Right atrium auricular region (tissue), 2 donors: ENCODE results near the gene TNNI3K. TPM values are rescaled to one million over a fixed set of nuclear protein-coding genes. Genes with fewer than 3 reads are reported as not detected.

Experiments
- DNase-seq: peaks from one replicate; pipeline ENCODE4 v3.0.0-alpha.2; 2019; ENCODE audit warnings: low spot score
- H3K27ac ChIP-seq, 2 donors: fragments of 200-600 bp; sonication (generic); 1 replicate in 1 of 2; 2 replicates in 1 of 2; pipeline ENCODE4 v1.5.1; 2016 to 2019
- H3K27me3 ChIP-seq, 2 donors: fragments of 200-600 bp; sonication (generic); one replicate each; pipeline versions ENCODE4 v1.5.1 to v1.6.0; 2017 to 2019
- H3K36me3 ChIP-seq: fragments of 200-600 bp; sonication (generic); one replicate; pipeline ENCODE4 v1.5.1; 2016
- H3K4me1 ChIP-seq, 2 donors: fragments of 200-600 bp; sonication (generic); one replicate each; pipeline versions ENCODE4 v1.5.1 to v1.6.0; 2017 to 2019
- H3K4me3 ChIP-seq, 2 donors: fragments of 200-600 bp; sonication (generic); 1 replicate in 1 of 2; 2 replicates in 1 of 2; pipeline ENCODE4 v1.5.1; 2017 to 2019; ENCODE audit warnings: mild to moderate bottlenecking in 1 of 2, moderate library complexity in 1 of 2
- H3K9me3 ChIP-seq, 2 donors: fragments of 200-600 bp; sonication (generic); one replicate each; pipeline ENCODE4 v1.5.1; 2019
- CTCF ChIP-seq, 2 donors: fragments of 200-600 bp; sonication (generic); IDR thresholded peaks; one replicate each; pipeline ENCODE4 v1.5.1; 2019; ENCODE audit warnings: antibody characterized with exemption in 2 of 2
- total RNA-seq, 2 donors: library from RNA; depleted of rRNA; stranded (reverse); fragments of >200 nt; gene quantifications; one replicate each; pipeline ENCODE4 v1.1.0, GENCODE V29; 2016

Gene TNNI3K
- total RNA-seq, 2 donors from 2014 or later = 14.6 to 18.3 TPM

- no peaks in the 10 kb centered on the region for H3K27me3 ChIP-seq
- no peaks in the 10 kb centered on the region for H3K4me1 ChIP-seq
- H3K9me3 ChIP-seq = no peaks in the 10 kb centered on the region
- peak; percentile 42 to 75 for TF ChIP-seq CTCF (IDR thresholded peaks at IDR 0.05)
- H3K4me3 ChIP-seq = no peak overlapping the region
- H3K36me3 ChIP-seq = no peaks in the 10 kb centered on the region
- DNase-seq = no peak
- H3K27ac ChIP-seq = no peak overlapping the region
Observed at GRCh38 chr1:74504125-74504932, 269.1 kb downstream of the TNNI3K start.

DNA sequence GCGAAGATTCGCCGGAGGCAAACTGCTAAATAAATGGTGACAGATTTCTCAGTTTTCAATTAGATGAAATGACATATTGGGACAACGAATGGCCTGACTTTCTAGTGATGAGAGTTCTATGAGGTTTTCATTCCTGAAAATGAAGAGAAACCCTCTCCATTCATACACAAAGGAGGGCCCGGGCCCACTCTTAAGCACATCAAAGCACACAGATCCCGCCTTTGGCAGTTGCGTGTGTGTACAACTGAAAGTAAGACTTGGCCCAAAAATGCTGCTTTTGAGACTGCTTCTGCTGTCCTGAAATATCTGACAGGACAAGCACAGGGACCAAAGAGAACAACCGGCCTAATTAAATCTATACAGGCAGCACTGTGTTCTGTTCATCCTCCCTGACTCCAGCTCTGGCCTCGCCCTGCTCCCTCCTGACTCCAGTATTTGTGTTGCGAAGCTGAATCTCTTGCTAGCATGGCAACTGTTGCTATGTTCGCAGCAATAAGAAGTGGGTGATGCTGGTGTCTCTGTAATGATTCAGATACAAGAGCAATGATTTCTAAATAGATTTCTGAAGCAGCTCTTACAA, 269.8 kb downstream of the TNNI3K start:
- Histone ChIP-seq H3K9me3 (no peaks in the 10 kb centered on the region), H3K27me3 (no peaks in the 10 kb centered on the region), H3K4me1 (no peaks in the 10 kb centered on the region), H3K27ac (no peak overlapping the region), H3K36me3 (no peaks in the 10 kb centered on the region), H3K4me3 (no peak overlapping the region)
- TF ChIP-seq CTCF (IDR thresholded peaks at IDR 0.05) = no peak
- no peak for DNase-seq

- Histone ChIP-seq H3K9me3 (no peaks in the 10 kb centered on the region), H3K27ac (no peak overlapping the region), H3K27me3 (no peaks in the 10 kb centered on the region), H3K36me3 (no peaks in the 10 kb centered on the region), H3K4me3 (no peak overlapping the region), H3K4me1 (no peaks in the 10 kb centered on the region)
- DNase-seq = no peak
- TF ChIP-seq CTCF (IDR thresholded peaks at IDR 0.05) = no peak
Observed at GRCh38 chr1:74505928-74506710, 270.9 kb downstream of the TNNI3K start.

DNA sequence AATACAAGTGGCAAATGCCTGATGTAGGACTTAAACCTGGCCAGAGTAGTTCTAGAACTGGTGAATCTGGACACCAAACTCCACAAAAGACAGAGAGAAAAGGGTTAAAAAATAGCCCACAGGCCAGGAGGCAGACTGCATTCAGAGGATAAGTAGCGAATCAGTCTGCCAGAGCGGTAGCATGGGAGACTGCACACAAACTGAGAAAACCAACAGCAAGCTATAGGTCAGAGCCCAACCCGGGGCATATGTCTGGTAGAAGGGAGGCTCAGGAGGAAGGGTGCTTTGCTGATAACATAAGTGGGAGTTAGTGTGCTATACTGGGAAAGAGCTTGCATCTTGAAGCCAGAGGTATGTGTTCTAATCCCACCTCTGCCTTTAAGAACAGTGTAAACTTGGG, 273.3 kb downstream of the TNNI3K start:
- no peak for TF ChIP-seq CTCF (IDR thresholded peaks at IDR 0.05)
- Histone ChIP-seq H3K9me3 (no peaks in the 10 kb centered on the region), H3K4me3 (no peak overlapping the region), H3K27me3 (no peaks in the 10 kb centered on the region), H3K36me3 (no peaks in the 10 kb centered on the region), H3K4me1 (no peaks in the 10 kb centered on the region), H3K27ac (no peak overlapping the region)
- no peak for DNase-seq

GRCh38 chr1:74512170-74512915, 277.2 kb downstream of the TNNI3K start, which contains the start of gene LRRC53:
Gene LRRC53, minus strand, starts transcription at chr1:74512611. Its CDS starts 29,262 bp downstream, at chr1:74483349.
- no peak for DNase-seq
- Histone ChIP-seq H3K4me1 (no peaks in the 10 kb centered on the region), H3K27me3 (no peaks in the 10 kb centered on the region), H3K27ac (no peak within 1 kb of the TSS), H3K4me3 (no peak within 1 kb of the TSS), H3K36me3 (no peaks in the 10 kb centered on the region), H3K9me3 (no peaks in the 10 kb centered on the region)
- no peak for TF ChIP-seq CTCF (IDR thresholded peaks at IDR 0.05)
